GM21717 (cell line): ENCODE data around the gene GMIP.

Source experiments
- ATAC-seq: cut with Tn5 transposase; IDR thresholded peaks from one replicate; pipeline ENCODE4 v1.9.1; 2021; ENCODE audit warnings: mild to moderate bottlenecking, moderate library complexity; ENCODE audit not compliant: unreplicated experiment

GMIP gene

GRCh38 chr19:19661141-19661674 is 17.8 kb upstream of the GMIP start:
- ATAC-seq = no peak

- ATAC-seq = no peak
These were observed 16.3 kb upstream of the GMIP start for GRCh38 chr19:19659646-19660245.

DNA sequence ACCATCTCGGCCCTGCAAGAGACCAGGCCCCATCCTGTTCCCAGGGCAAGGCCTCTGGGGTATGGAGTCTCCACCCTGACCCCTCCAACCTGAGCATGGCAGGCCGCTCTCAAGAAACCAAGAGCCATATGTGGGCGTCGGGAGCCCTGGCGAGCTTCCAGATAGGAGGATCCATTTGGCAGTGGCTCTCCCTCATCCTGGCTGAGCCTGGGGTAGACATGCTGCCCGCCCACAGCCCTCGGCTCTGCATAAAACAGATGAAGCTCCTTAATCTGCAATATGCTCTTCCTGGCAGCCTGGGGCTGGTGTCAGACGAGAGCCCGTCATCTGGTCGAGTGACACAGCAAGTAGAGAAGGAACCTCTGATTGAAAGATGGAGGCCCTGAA is 13.9 kb upstream of the GMIP start:
- ATAC-seq = no peak

DNA sequence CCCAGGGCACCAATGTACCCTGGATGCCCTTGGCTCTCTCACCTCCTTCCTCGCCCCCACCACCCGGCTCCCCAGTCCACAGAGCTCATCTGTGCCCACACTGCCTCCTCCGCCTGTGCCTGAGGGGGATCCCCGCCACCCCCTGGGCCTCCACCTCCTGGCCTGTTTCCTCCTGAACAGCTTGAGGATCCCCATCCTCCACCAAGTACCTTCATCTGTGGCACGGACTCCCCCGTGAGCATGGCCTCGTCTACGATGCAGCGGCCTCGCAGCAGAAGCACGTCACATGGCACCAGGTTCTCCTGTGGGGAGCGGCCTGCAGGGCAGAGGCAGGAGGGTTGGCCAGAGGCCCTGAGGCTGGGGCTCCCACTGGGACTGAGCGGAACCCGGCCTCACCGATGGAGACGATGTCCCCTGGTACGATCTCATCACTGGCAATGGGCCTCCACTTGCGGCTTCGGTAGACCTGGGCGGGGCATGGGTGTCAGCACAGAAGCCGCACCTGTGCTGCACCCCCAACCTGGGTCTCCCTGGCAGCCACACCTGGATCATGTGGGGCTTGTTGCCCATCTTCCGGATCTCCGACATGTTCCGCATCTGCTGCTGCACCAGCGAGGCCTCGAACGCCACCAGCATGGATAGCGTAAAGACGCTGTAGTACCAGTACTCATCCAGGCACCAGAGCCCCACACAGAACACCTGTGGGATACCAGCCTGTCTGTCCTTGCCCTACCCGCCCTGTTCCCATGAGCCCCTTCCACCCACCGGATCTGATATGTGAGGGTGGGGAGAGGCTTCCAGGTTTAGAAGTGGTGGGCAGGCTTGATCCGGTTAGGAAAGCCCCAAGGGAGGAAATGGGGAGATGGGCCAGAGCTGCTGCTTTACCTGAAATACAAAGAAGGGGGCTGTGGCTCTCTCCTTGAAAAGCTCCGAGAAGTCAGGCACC is 13.3 kb upstream of the GMIP start:
- no peak for ATAC-seq

DNA sequence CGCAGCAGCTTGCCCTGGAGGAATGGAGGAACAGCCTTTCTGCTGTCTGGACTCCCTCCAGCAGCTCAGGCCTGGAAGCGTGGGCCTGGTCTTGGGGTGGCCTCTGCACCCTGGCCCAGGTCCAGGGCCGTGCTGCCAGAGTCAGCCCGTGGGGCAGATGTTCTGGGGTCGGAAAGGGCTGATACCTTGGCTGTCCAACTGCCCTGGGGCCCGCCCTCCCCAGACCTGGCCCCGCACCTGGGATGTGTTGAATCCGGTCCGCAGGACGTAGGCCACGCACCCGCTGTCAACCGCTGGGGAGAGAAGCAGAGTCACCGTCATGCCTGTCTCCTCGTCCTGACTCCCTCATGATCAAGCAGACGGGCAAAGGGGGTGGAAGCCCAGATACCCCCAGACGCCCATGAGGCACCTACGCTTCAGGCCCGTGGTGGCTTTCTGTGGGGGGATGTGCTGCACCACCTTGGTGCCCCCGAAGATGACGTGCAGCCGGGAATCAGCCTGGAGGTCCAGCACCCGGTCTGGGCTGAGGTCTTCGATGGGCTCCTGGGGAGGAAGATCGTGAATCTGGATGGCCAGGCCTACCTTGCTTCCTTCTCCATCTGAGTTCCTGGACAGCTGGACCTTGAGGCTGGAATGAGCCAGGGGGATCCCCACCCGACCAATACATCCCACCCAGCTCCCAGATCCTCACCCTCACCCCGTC is 12.3 kb upstream of the GMIP start:
- ATAC-seq = no peak

- ATAC-seq = no peak
These were observed 11.7 kb upstream of the GMIP start for GRCh38 chr19:19655051-19655594.

DNA sequence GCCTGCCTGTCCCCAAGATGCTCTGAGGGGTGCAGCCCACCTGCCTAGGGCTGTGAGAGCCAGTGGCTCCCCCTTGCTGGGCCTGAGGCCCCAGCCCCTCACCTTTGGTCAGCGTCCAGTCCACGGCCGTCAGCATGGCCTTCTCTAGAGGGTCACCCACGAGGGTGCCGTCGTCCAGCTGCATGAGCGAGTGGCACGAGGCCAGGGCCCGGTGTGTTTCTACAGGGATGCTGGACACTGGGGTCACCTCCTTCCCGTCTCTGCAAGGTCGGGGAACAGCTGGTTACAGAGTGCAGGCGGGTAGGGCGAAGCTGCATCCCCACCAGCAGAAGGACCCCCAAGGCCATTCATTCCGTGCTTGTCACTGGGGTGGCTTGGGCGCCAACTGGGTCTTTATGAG is 11.0 kb upstream of the GMIP start:
- ATAC-seq = no peak

- ATAC-seq = no peak
These were observed 10.2 kb upstream of the GMIP start for GRCh38 chr19:19653597-19654147.

GRCh38 chr19:19652482-19653295 is 9.2 kb upstream of the GMIP start:
- ATAC-seq = no peak

- ATAC-seq = no peak
These were observed 7.6 kb upstream of the GMIP start for GRCh38 chr19:19651076-19651475.

- ATAC-seq = no peak
These were observed 6.9 kb upstream of the GMIP start for GRCh38 chr19:19650331-19650730.

- ATAC-seq = no peak
These were observed 6.1 kb upstream of the GMIP start for GRCh38 chr19:19649580-19649995.

DNA sequence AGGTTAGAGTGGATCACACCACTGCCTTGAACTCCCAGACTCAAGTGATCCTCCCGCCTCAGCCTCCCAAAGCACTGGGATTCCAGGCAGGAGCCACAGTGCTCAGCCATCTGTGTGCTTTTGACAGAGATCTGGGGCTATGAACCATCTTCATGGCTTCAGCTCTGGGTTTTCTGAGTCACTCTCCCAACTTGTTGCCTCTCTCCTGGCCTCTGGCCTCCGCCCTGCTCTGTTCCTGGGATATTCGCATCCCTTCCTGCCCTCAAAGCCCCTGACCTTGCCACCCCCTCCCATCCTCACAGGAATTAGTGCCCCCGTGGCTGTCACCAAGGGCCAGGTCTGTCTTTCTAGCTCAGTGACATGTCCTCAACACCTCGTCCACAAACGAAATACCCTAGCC is 5.7 kb upstream of the GMIP start:
- ATAC-seq = no peak

DNA sequence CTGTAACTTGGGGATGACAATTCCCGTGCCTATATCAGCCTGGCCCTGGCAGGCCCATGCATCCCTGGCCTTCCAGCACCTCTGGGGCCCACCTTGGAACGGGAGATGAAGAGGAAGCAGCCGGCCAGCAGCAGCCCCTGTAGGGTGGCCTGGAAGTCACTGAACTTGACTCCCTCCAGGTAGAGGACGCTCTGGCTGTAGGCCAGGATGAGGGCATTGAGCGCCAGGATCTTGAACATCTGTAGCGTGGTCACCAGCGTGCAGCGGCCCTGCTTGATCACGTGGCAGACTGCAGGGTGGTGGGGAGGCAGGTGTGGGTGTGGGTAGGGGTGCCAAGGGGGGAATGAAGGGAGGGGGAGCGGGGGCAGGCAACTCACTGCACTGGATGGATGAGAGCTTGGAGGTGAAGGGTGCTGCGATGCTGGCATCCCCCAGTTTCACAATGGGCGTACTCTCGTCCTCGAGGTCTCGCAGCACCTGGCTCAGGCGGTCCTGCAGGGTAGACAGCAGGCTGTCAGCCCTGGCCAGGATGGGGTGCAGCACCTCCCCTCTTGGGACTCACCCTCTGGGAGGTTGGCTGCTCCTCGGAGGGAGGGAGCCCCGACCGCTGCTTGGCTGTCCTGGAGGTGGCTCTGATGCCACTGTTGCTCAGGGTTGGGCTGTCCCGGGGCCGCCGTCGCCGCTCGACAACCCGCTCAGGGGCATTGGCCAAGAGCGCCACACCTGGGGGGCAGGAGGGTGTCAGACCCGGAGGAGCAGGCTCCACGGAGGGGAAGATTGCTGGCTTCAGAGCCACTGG is 3.8 kb upstream of the GMIP start:
- no peak for ATAC-seq

GRCh38 chr19:19645233-19645870 is 1.9 kb upstream of the GMIP start:
- no peak for ATAC-seq

DNA sequence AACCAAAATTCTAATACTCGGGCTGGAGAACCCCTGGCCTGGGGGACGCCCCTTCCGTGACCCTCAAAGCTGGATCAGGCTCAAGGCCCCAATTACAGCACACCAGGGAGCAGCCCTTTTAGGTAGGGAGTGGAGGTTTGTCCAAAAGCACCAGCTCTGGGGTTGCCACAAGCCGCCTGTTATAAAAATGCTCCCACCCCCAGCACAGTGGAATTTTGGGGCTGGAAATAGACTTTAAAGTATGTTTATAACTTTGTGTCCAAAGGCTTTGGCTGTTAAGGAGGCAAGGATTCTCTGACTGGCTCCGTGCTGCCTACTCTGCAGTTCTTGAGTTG is 564 bp upstream of the GMIP start:
- ATAC-seq = no peak

- ATAC-seq = no peak
These were observed 825 bp downstream of the GMIP start for GRCh38 chr19:19642506-19643157.

- ATAC-seq = no peak
These were observed 5.8 kb downstream of the GMIP start for GRCh38 chr19:19637523-19638251.
